ENCODE measurements around the gene IRF9.

IRF9 gene

DNA sequence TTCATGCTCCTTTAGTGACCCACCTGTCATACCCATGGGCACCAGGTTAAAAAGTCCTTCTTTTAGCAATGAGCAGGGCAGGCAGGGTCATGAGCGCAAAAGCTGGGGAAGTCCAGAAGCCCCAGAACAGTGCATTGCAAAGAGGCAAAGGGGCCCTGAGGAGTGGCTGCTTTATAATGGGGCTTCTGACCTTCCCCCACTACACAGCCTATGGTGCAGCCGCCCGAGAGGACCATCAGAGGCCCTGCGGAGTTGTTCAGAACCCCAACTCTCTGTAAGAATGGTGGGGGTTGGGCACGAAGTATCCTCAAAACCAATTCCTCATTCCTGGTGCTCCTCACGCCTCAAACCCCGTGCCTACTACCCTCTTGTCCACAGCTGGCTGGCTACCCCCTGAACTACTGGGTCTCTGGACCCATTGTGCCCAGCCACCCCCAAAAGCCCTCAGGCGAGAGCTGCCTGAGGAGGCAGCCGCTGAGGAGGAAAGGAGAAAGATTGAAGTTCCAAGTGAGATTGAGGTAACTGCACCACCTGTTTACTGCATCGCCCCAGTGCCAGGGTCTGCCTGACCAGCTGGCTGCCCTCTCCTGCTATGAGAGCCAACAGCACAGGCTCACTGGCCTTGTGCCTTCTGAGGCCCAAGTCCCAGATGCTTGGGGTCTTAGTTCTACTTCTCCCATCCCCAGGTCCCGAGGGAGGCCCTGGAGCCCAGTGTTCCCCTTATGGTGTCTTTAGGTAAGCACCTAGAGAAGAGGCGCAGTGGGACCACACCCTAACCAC, 17.5 kb downstream of the IRF9 start:
- DNase-seq = no peak

GRCh38 chr14:24179294-24179960, 18.4 kb downstream of the IRF9 start:
- DNase-seq = no peak

- DNase-seq = no peak
These were observed 19.1 kb downstream of the IRF9 start for GRCh38 chr14:24179961-24180796.

GRCh38 chr14:24181371-24182077, 20.5 kb downstream of the IRF9 start:
- DNase-seq = no peak

DNA sequence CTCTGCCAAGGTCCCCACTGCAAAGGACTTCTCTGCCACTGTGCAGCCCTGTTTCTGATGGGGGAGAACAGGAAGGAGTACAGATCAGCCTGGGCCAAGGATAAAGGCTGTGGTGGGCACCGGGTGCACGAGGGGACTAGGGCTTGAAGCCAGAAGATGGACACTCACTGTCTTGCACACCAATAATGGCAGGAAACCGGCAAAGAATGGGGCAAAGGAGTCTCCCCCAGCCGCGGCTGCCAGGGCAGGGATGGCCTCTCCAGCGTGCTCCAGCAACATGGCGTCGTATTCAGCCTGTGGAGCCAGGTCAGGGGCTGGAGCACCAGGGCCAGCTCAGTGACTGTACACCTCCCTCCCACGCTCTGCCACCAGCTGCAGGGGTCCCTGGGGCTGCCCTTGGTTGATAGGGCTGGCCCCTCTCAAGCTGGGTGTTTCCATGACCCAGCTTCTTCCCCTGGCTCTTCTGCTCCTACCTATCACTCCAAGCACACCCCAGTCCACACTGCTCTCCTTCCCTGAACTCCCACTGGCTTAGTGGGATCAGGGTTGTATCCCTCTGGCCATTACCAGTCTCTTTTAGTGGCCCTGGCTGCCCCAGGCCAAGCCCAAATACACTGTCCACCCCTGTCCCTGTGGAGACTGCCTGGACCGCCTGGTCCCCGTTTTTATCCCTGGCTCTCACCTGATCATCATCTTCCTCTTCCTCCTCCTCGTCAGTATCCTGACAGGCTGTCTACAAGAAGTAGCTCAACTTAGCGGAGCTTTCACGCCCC, 21.2 kb downstream of the IRF9 start:
- no peak for DNase-seq

DNA sequence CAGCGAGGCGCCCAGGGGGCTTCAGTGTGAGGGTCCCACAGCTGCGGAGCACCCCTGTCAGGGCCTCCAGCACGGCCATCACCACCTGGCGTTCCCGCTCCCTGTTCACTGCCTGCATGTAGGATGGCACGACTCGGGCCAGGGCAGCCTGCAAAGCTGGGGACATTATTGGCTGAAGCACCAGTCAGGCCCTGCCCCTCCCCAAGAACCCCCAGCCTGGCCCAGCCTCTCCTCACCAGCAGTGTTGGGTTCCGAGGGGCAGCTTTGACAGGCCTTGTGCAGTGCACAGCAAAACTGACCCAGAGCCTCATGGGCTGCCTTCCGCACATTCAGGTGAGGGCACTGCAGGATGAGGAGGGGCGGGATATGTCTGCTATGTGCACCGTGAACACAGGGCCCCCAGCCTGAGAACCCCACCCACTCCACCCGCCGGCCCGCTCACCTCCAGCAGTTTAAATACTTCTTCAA, 22.0 kb downstream of the IRF9 start:
- DNase-seq = no peak

- DNase-seq = no peak
These were observed 23.3 kb downstream of the IRF9 start for GRCh38 chr14:24184104-24184970.

DNA sequence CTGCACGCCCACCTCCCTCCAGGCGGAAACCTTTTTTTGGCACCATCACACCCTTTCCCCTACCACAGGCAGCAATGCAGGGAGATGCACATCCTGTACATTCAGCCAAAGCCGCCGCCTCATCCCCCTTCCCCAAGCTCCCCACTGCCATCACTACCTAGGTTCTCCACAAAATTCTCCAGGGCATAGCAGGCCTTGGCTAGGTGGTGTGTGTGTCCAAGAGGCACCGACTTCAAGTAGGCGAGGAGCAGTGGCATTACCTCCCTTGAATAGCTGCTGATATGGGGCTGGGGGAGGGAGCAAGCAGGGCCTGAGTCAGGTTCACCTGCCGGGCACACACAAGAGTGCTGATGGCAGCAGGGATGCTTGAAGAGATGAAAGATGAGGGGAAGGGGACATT, 24.0 kb downstream of the IRF9 start:
- DNase-seq = no peak

DNA sequence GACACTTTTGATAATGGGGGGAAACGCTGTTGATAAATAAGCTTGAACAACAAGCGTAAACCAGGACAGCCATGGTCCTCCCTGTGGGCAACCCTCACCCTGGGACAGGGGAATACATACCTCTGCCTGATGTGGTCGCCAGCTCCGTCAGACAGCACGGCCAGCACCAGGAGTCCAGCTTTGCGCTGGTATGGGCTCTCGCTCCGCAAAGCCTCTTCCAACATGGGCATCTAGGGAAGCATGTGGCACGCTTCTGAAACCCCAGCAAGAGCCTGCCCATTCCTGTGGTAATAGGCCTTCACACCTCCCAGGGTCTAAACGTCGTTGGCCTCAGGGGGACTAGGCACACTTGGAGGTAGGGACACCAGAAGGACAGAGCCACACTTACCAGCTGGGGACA, 24.7 kb downstream of the IRF9 start:
- DNase-seq = no peak

- no peak for DNase-seq
These were observed 25.9 kb downstream of the IRF9 start for GRCh38 chr14:24186831-24187538.

GRCh38 chr14:24187539-24187915, 26.5 kb downstream of the IRF9 start:
- DNase-seq = no peak

DNA sequence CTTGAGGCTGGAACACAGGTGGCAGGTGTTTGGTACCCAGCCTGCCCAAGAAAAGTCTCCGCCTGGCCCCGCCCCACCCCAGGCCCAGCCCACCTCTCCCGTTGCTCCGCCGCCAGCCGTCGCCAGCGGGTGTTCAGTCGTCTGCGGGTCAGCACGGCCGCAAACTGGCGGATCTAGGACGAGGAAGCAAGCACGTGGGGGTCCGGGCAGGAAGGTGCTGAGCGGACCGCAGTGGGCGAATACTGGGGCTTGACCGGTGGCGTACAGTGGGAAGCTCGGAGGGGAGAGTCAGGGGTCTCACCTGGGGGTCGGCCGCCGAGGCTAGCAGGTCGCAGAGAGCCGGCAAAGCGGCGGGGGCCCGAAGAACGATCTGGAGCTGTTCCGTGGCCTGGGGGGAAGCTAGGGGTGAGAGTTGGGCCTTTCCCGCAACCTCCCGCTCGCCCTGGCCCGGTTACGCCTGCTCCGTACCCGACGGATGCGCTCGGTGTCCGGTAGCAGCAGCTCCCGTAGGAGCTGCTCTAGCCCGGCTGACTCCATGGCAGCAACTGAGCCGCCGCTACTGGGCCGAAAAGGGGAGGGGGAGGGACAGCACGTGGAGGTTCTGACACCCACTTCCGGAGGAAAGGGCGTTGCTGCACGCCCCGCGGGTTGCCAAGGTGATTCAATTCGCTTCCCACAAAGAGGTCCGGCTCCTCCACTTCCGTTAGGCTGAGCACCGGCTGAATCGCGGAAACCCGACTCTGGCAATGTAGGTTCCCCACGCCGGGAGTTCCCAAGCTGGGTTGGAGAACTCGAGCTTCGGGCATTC, 27.4 kb downstream of the IRF9 start, which contains the start of gene IPO4:
Gene IPO4 (minus strand): TSS at position 566 of the 808 bp plus-strand sequence. CDS start 29 bp downstream, at position 537.
- peak; percentile 96 for DNase-seq

GRCh38 chr14:24189059-24189375, 28.0 kb downstream of the IRF9 start:
- DNase-seq = no peak

DNA sequence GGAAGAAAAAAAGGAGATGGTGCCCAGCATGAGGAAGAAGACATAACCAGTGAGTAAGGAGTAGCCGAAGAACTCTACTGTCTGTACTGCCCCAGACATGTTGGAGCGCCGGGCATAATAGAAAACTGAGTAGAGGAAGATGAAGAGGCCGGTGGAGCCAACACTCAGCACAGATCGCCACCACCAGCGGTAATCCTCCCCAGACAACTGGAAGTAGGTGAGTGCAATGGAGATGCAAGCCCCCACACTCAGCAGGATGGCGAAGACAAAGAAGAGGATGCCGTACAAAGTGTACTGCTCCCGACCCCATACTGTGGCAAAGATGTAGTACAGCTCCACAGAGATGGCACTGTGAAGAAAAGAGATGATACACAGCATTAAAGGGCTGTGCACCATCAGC, 28.4 kb downstream of the IRF9 start:
- DNase-seq = no peak

DNA sequence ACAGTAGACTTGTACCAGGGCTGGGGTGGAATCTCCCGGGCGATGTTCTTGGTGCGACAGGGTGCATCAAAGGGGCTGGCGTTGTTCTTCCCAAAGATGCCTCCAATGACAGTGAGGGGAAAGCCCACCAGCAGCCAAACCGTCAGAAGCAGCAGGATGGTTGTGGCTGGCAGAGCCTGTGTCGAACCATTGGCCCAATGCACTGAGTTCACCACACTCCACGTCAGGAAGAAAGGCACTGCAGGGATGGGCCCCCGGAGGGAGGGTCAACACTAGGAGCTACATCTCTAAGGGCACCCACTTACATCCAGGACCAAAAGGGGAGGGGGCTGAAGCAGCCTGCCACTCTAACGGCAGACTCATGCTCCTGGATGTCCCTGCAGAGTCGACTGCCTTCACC, 29.4 kb downstream of the IRF9 start:
- DNase-seq = no peak

DNA sequence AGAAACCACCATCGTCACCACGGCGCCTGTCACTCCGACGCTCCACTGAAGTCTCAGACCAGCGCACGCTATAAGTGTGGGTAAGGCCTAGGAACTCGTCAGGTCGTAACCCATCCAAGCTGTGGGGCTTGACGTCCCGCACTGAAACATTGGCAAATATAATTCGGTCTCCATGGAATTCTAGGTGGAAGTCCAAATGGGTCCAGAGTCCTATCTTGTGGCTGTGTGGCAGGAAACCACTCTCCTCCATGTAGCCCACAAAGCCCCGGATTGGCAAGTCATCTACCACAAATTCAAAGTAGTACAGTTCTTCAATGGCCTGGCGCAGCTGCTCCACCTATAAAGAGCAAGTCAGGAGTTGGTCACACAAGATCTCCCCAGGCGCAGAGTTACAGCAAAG, 31.9 kb downstream of the IRF9 start:
- DNase-seq = no peak

DNA sequence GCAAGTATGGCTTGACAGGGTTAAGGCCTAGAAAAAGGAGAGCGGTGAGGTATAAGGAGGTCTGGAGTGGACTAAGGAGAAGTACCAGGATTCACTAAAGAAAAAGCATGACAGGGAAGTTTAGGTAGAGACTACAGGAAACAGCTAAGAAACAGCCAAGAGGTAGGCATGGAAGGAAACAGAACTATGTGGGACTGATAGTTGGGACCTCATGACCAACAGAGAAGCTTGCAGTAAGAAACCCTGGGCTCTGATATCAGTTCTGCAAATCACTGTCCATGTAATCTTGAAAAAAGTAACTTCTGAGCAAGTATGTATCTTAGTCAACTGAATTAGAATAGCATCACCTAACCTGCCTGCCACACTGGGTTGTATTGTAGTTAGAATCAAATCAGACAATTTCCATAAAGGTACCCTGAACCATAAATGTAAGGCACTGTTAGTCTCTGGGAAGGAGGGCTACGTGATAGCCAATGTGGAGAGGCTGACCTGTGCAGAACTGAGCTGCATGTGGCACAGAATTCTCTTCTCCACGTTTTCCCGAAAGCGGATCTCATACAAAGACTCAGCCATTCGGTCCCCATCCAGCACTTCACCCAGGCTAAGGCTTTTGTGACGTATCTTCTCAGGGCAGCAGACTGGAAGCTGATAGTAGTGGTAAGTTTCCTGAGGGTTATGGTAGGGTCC, 33.3 kb downstream of the IRF9 start:
- DNase-seq = no peak

DNA sequence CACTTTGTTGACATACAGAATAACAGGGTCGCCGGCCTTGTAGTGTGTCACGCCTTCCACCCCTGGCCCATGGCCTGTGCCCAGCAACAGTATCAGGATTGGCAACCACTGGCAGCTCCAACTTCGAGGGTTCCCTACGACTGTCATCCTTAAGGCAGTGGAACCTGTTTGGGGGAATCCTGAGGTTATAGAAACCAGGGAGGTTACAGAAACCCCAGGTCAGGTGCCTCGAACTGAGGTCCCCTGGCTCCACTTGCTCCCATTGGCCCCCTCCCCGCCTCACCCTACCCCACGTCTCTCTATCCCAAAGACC, 33.8 kb downstream of the IRF9 start:
- DNase-seq = no peak
